Upper lobe of left lung (tissue), 4 donors: Measurements from ENCODE around the gene KCNQ2.
A peak's percentile ranks its signal among the peaks of the same experiment; 100 is the strongest.

Experiments
- CTCF ChIP-seq, 6 experiments: fragments of 450-650 bp in 4 of 6; fragments of 200-600 bp in 2 of 6; sonication (generic) in 2 of 6; IDR thresholded peaks; one replicate each; pipeline ENCODE4 v1.5.1; 2016 to 2019; ENCODE audit warnings: antibody characterized with exemption in 6 of 6
- EP300 ChIP-seq, 4 donors: sonication (generic); formaldehyde crosslinking; IDR thresholded peaks; one replicate each; pipeline ENCODE4 v1.5.1; 2017; ENCODE audit warnings: antibody characterized with exemption in 4 of 4, control low read depth in 2 of 4
- POLR2A ChIP-seq, 4 donors: fragments of 450-650 bp; IDR thresholded peaks; one replicate each; pipeline ENCODE4 v1.5.1; 2016 to 2017; ENCODE audit warnings: antibody characterized with exemption in 4 of 4, mild to moderate bottlenecking in 2 of 4

DNA sequence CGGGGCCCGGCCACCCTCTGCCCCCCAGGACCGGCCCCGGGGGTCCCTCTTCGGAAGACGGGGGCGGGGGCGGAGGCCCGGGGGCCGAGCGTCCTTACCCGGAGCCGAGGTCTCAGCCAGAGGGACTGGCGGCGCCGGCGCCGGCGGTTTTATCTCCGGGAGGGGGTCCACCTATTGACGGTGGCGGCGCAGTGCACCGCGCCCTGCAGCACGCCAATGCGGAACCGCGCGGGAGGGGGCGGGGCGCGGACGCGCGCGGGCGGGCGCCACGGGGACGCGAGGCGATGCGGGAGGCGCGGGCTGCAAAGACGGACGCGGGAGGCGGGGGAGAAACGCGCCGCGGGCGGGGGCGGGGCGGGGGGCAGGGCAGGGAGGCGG is 26.5 kb upstream of the KCNQ2 start, which contains the start of gene EEF1A2:
- TF ChIP-seq CTCF (IDR thresholded peaks at IDR 0.05): peak in 3 of 6 experiments; percentile 8 to 24 (median 22)
- TF ChIP-seq EP300 (IDR thresholded peaks at IDR 0.05): no peak
- no peak for TF ChIP-seq POLR2A (IDR thresholded peaks at IDR 0.05)
